Loucy (cell line): Measurements from ENCODE around the gene GLRA1.

ENCODE experiments used
- H2AFZ ChIP-seq: fragments of 200-600 bp; sonication (generic); 2 replicates; pipeline ENCODE4 v1.6.0; 2016; ENCODE audit warnings: antibody characterized with exemption, mild to moderate bottlenecking, low read length, moderate library complexity
- H3F3A ChIP-seq: fragments of 200-600 bp; 2 replicates; pipeline ENCODE4 v1.6.0; 2016; ENCODE audit warnings: antibody characterized with exemption, low read depth, mild to moderate bottlenecking
- H3K27me3 ChIP-seq: fragments of 200-600 bp; sonication (generic); 2 replicates; pipeline ENCODE4 v1.6.1; 2014; ENCODE audit warnings: low read length, mild to moderate bottlenecking; ENCODE audit not compliant: insufficient read depth, poor library complexity, severe bottlenecking
- H3K36me3 ChIP-seq: fragments of 200-600 bp; sonication (generic); 2 replicates; pipeline ENCODE4 v1.6.1; 2016; ENCODE audit warnings: low read length; ENCODE audit not compliant: insufficient read depth
- H3K4me1 ChIP-seq: fragments of 200-600 bp; sonication (generic); 2 replicates; pipeline ENCODE4 v1.5.1; 2014; ENCODE audit warnings: low read length, mild to moderate bottlenecking; ENCODE audit not compliant: insufficient read depth, poor library complexity, severe bottlenecking
- H3K4me2 ChIP-seq: fragments of 200-600 bp; sonication (generic); 2 replicates; pipeline ENCODE4 v1.6.0; 2014; ENCODE audit warnings: antibody characterized with exemption, low read length, low read depth, mild to moderate bottlenecking; ENCODE audit not compliant: poor library complexity, severe bottlenecking
- H3K4me3 ChIP-seq: fragments of 200-600 bp; sonication (generic); 2 replicates; pipeline ENCODE4 v1.5.1; 2014; ENCODE audit warnings: low read length, mild to moderate bottlenecking, mixed read lengths; ENCODE audit not compliant: poor library complexity, severe bottlenecking
- H3K79me2 ChIP-seq: fragments of 200-600 bp; sonication (generic); 2 replicates; pipeline ENCODE4 v1.6.1; 2014; ENCODE audit warnings: low read length; ENCODE audit not compliant: insufficient read depth
- H3K9ac ChIP-seq: fragments of 200-600 bp; sonication (generic); 2 replicates; pipeline ENCODE4 v1.6.0; 2014; ENCODE audit warnings: mild to moderate bottlenecking, low read depth, low read length, moderate library complexity; ENCODE audit not compliant: poor library complexity, severe bottlenecking
- H3K9me2 ChIP-seq: fragments of 200-600 bp; sonication (generic); replicated peaks from 2 replicates; pipeline ENCODE4 v1.6.1; 2016; ENCODE audit warnings: low read depth, low read length, mixed read lengths
- H3K9me3 ChIP-seq: fragments of 200-600 bp; sonication (generic); 2 replicates; pipeline ENCODE4 v1.6.1; 2014; ENCODE audit warnings: mild to moderate bottlenecking, antibody characterized with exemption, low read length, low read depth; ENCODE audit not compliant: insufficient read depth
- H4K20me1 ChIP-seq: fragments of 200-600 bp; sonication (generic); 2 replicates; pipeline ENCODE4 v1.6.0; 2014; ENCODE audit warnings: antibody characterized with exemption, low read length, mild to moderate bottlenecking; ENCODE audit not compliant: insufficient read depth, poor library complexity, severe bottlenecking
- CTCF ChIP-seq: fragments of 200-600 bp; sonication (generic); conservative IDR thresholded peaks from 2 replicates; pipeline ENCODE4 v1.5.1; 2014; ENCODE audit warnings: mild to moderate bottlenecking, antibody characterized with exemption, low read length
- EZH2phosphoT487 ChIP-seq: fragments of 200-600 bp; IDR thresholded peaks from 2 replicates; pipeline ENCODE4 v1.6.1; 2018; ENCODE audit warnings: antibody characterized with exemption, mild to moderate bottlenecking, moderate library complexity, borderline replicate concordance

The GLRA1 gene

GRCh38 chr5:151924564-151925301 is at the start of gene GLRA1:
GLRA1 (minus strand) TSS chr5:151924851; CDS start chr5:151924549, 302 bp downstream.
- H3K4me3 ChIP-seq, result no peak within 1 kb of the TSS
- no peak within 1 kb of the TSS for H3K4me2 ChIP-seq
- no peaks in the 10 kb centered on the region for H3K4me1 ChIP-seq

GRCh38 chr5:151970885-151971284 is 46.2 kb upstream of the GLRA1 start:
- Histone ChIP-seq H3F3A (no peaks in the 10 kb centered on the region), H3K4me3 (no peak overlapping the region), H4K20me1 (no peaks in the 10 kb centered on the region), H3K4me2 (no peak overlapping the region), H3K79me2 (no peaks in the 10 kb centered on the region), H3K9me3 (no peaks in the 10 kb centered on the region), H3K9me2 (no peaks in the 10 kb centered on the region), H3K36me3 (no peaks in the 10 kb centered on the region), H3K27me3 (no peaks in the 10 kb centered on the region), H3K9ac (no peak overlapping the region), H3K4me1 (no peaks in the 10 kb centered on the region), H2AFZ (no peak overlapping the region)
- TF ChIP-seq CTCF, result no peak
- TF ChIP-seq EZH2phosphoT487, result no peak

More at GRCh38 chr5:151924564-151925301, at the start of gene GLRA1:
- Histone ChIP-seq H2AFZ (no peak within 1 kb of the TSS), H3K79me2 (no peaks in the 10 kb centered on the region), H4K20me1 (no peaks in the 10 kb centered on the region), H3F3A (no peaks in the 10 kb centered on the region), H3K27me3 (no peaks in the 10 kb centered on the region), H3K9me2 (no peaks in the 10 kb centered on the region), H3K36me3 (no peaks in the 10 kb centered on the region), H3K9me3 (no peaks in the 10 kb centered on the region), H3K9ac (no peak within 1 kb of the TSS)
- no peak for TF ChIP-seq EZH2phosphoT487
- no peak for TF ChIP-seq CTCF

- Histone ChIP-seq H3K4me3 (no peak overlapping the region), H3K9me2 (no peaks in the 10 kb centered on the region), H3F3A (no peaks in the 10 kb centered on the region), H2AFZ (no peak overlapping the region), H3K4me1 (no peaks in the 10 kb centered on the region), H4K20me1 (no peaks in the 10 kb centered on the region), H3K9me3 (no peaks in the 10 kb centered on the region), H3K4me2 (no peak overlapping the region), H3K36me3 (no peaks in the 10 kb centered on the region), H3K79me2 (no peaks in the 10 kb centered on the region), H3K9ac (no peak overlapping the region), H3K27me3 (no peaks in the 10 kb centered on the region)
- TF ChIP-seq EZH2phosphoT487 (no peak), CTCF (no peak)
These were observed 43.2 kb upstream of the GLRA1 start for GRCh38 chr5:151967865-151968264.
